Measurements from ENCODE around the gene NUP214.

DNA sequence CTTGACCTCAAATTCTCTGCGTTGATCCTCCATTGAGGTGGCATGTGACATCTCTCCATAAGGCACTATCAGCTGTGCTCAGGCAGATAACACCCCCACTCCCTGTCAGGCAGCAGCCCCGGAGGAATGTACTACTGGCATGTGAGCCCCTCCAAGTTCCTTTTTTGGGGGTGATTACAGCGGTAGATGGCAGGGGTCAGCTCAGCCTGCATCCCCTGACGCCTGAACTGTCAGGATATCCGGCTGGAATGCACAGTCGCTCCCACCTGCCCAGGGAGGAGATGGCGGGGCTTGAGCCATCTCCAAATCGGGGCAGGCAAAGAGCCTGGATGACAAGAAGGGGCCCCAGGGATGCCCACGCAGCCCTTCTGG lies 110.1 kb downstream of the NUP214 start:
- no peak for TF ChIP-seq POLR2A (IDR thresholded peaks at IDR 0.05; ENCODE audit: low read depth, low read length)
- TF ChIP-seq POLR2AphosphoS5 (IDR thresholded peaks at IDR 0.05; ENCODE audit: low read depth, low read length) = no peak
